Measurements from ENCODE around the gene APOBEC3A. TPM values are rescaled to one million over a fixed set of nuclear protein-coding genes. Genes with fewer than 3 reads are reported as not detected.
"Not testable (repeated sequence)": the region's sequence is repeated elsewhere in the genome, so short reads cannot be mapped to it uniquely, and the experiment has no call there.

The APOBEC3A gene
- total RNA-seq, 1 donor from 2014 or later: not detected

- DNase-seq (ENCODE audit: low read depth): no peak
Observed at GRCh38 chr22:38942702-38943101, 14.7 kb upstream of the APOBEC3A start.

DNA sequence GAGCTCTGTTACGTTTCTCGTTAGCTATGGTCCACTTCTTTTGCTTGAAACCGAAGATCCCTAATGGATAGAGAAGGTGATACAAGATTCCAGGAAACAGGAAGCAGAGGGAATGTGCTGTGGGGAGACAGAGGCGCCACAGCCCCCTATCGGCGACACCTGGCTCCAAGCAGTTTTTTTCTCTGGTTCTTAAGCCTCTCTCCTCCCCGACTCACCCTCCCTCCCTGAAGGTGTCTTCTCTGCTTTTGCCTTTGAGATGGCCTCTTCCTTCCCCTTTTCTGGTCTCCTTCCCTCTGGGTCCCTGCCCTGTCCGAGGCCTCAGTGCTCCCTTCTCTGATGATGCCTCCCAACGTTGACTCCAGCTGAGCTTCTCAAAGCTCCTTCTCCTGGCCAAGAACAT, 14.2 kb upstream of the APOBEC3A start:
- DNase-seq (ENCODE audit: low read depth): no peak

DNA sequence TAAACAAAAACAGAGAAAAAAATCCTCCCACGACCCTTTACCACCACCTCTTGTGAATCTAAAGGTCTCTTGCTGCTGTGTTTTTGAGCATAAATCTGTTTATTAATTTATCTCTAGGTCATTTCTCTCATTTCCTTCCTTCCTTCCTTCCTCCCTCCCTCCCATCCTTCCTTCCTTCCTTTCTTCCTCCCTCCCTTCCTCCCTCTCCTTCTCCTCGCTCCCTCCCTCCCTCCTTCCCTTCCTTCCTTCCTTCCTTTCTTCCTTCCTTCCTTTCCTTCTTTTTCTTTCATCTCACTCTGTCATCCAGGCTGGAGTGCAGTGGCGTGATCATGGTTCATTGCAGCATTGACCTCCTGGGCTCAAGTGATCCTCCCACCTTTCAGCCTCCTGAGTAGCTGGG, 13.5 kb upstream of the APOBEC3A start:
- DNase-seq (ENCODE audit: low read depth): no peak

DNA sequence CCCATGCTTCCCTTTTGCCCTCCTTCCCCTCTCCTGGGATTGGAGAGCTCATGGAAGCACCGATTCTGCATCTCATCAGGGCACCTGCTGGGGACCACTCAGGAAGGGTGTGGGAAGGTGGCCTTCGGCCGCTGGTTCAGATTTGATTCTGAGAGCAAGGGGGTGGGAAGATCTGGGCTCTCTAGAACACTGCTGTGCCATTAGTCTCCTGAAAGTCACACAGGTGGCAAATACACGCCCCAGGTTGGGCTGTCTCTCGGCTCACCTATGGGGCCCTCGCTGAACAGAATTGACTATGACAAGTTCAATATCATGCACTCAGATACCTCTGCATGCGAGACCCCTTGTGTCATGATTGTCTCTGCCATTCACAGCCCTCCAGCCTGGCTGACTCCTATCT, 12.8 kb upstream of the APOBEC3A start:
- no peak for DNase-seq (ENCODE audit: low read depth)

- DNase-seq (ENCODE audit: low read depth): not testable (repeated sequence)
Observed at GRCh38 chr22:38945706-38946338, 11.6 kb upstream of the APOBEC3A start.

GRCh38 chr22:38946771-38947170, 10.6 kb upstream of the APOBEC3A start:
- no peak for DNase-seq (ENCODE audit: low read depth)

DNA sequence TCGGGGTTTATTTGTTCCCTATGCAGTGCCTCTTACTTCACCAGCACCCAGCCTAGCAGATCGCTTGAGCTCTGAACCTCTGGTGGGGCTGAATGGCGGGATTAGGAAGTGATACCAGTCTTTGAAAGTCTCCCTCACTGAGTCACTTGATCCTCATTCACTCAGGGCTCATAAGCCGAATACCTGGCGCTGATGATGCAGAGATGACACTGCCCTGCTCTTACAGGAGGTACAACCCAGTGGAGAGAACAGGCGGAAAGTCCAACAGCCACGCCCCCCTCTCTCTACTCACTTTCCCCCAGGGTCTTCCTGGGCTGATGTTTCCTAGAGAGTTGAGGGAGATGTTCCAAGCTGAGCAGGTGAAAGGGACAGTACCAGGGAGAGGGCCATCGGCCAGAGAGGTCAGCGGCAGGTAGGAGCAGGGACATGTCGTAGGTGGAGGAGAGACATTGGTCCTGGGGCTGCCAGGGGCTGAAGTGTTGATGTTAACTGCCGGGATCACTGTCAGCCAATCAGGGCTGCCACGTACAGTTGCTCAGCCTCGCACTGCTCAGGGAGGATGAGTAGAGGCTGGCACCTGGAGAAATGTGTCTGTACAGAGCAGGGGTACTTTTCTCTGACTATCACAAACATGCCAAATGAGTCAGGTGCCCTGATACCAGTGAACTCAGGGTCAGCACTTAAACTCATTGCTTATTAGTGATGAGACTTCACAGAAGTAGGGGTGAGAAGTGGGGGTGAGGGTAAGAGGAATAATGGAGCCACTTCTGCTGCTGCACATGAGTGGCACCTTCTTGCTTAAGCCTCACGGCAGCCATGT, 9.9 kb upstream of the APOBEC3A start:
- no peak for DNase-seq (ENCODE audit: low read depth)

GRCh38 chr22:38948181-38948940, 9.0 kb upstream of the APOBEC3A start:
- no peak for DNase-seq (ENCODE audit: low read depth)

DNA sequence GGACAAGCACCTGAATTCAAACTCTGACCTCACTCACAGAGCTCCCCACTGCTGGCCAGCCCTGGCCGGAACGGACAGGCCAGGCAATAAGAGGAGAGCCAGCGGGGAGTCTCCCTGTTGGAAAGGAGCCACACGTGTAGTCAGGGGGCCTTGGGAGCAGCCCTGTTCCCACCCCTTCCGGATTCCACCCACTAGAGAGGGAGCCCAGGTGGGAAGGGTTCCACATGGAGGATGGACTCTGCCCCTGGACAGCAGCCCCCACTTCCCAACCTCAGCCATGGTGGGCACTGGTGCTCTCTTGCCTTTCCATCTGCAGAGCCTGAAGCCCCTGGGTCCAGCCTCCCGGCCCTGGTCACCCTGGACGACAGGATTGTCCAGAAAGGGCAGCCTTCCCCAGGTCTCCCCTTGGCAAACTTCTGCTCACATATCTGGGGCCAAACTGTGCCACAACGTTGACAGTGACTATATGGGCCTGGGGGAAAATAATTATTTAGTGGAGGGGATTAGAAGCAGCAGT, 7.5 kb upstream of the APOBEC3A start:
- DNase-seq (ENCODE audit: low read depth): no peak

GRCh38 chr22:38950527-38951295, 6.7 kb upstream of the APOBEC3A start:
- no peak for DNase-seq (ENCODE audit: low read depth)

GRCh38 chr22:38951734-38952133, 5.7 kb upstream of the APOBEC3A start:
- no peak for DNase-seq (ENCODE audit: low read depth)

DNA sequence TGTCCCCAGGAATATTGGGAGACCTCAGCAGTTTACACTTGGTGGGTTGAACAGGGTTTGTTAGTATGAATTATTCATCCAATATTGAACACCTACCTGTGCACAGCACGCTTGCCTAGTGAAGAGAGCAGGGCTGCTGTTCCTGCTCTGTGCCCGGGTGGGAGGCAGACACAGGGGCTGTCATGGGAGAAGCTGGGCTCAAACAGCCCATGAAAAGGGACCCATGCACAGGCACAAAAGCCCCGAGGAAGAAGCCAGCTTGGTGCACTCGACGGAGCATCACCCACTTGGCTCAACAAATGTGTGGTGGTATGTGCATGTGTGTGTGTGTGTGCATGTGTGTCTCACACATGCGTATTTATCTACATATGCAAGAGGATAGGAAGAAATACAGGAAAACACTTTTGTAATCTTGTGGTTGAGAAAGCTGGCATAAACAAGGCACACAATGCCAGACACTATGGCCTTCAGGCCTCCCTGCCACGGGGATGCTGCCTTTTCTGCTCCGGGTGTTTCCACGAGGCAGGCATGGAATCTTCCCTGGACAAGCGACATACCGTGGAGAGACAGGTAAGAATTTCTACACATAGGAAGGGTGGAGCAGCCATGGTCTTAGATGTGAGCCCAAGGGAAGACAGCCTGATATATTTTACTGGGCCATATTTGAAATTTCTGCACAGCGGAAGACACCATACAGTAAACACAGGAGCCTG, 5.0 kb upstream of the APOBEC3A start:
- no peak for DNase-seq (ENCODE audit: low read depth)

DNA sequence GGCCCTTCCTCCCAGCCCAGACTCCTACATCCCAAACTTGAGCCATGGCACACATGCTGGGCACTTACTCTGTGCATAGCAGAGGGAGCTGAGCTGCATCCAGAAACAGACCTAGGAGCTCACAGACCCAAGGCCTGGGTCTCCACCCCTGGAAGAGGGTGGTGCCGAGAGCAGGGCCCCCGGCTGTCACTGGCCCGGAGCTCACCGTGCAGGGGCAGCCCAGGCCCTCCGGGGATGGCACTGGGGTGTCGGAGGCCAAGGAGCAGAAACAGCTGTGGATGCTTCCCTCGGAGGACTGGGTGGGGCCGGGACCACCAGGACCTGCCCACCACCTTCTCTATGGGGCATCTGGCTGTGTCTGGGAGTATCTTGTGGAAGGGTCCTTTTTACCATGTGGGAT, 4.3 kb upstream of the APOBEC3A start:
- DNase-seq (ENCODE audit: low read depth): no peak

DNA sequence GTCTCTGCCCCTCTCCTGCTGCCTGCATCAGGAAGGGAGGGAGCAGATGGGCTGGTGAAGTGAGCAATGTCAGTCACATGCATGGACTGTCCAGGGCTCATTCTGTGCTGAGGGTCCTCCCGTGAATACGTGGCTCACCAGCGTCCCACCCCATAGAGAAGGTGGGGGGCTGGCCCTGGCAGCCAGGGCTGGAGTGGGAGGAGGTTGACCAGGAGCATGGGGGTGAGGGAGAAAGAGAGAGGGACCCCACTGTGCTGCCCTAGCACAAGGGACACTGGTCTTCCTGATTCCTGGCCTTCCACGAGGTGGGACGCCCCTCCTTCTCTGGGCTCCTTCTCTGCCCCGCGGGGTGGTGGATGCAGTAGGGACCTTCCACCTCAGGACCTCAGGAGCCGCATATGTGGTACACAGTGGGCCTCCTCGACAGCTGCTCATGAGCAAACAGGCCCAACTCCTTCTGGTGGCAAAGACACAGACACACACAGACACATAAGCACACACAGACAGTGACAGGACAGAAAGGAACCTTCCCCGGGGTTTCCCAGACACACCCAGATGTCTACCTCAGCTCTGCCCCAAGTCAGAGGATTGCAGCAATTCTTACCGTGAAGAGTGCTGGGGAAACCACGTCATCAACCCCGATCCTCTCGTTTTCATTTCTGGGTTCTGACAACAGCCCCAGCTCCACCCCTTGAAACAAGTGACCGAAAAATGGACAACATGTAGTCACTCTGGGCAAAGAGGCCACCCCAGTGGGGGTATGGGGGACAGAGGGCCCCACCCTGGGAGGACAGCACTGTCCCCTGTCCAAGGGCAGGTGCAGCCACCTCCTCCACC, 3.6 kb upstream of the APOBEC3A start:
- no peak for DNase-seq (ENCODE audit: low read depth)

DNA sequence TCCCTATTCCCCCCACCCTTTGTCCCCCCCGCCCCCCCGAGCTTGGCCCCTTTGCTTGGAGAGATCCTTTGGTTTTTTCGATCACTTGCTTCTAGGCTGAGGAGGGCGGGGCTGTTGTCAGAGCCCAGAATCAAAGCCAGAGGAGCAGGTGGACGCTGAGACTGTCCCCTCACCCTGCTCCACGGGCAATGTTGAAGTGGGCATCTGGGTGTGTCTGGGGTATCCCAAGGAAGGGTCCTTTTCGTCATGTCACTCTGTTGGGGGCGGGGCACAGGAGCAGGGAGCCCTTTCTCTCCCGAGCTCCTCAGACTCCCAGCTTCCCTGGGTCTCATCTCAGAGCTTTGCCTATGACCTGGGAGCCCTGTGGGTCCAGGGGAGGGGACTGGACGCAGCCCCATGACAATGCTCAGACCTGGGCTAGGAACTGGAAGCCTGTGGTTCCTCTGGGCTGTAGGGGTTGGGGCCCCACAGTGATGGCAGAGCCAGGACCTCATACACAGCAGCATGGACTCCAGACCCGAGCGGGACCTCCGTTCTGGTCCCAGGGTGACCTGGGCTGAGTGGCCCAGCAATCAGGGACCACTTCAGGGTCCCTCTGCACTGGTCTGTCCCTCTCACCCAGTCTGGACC, 2.9 kb upstream of the APOBEC3A start:
- no peak for DNase-seq (ENCODE audit: low read depth)

DNA sequence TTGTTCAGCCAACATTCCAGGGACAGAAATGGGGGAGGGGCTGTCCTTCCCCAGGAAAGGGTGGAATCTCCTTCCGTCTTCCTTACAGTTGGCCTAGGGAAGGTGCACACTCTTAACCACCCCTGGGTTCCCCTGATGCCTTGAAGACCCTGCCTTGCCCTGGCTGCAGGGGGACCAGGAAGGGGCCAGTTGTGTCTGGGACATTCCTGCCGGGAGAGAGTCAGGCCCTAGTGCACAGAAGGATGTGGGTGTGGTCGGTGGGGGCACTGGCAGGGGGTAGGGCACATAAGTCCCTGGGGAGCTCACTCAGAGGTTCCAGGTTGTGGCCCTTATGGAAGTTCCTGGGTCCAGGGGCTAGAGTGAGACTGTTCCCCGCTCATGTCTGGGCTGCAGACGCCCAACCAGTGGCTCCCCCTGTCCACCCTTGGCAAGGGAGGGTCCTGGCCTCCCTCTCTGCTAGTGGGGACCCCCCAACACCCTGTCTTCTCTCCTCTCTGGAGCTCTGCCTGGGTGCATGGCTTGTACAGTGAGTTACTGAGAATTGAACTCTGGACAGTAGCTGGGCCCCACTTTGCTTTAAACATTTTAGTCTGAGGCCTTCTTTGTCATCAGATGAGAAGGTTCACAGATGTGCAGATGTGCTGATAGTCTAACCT, 2.0 kb upstream of the APOBEC3A start:
- DNase-seq (ENCODE audit: low read depth): no peak

GRCh38 chr22:38955926-38956325, 1.5 kb upstream of the APOBEC3A start:
- DNase-seq (ENCODE audit: low read depth): no peak

DNA sequence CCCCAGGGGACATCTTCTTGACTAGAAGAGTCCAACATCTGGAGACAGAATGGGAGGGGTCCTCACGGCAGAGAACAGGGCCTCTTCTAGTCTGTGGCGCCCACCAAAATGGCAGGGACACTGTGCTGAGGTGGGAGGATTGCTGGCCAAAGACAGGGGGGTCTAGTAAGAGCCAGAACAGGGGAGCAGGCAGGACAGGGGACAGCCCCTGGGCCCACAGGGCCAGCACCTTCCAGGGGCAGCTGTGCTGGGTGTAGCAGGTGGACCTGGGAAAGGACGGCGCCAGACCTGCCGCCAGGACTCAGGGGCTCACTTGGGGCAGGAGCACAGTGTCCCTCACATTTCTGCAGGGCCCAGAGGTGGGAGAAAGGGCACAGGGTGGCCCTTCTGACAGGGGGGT, 858 bp upstream of the APOBEC3A start:
- DNase-seq (ENCODE audit: low read depth): no peak
